NCI-H1436 (cell line): ENCODE data around the gene SLAMF9.
"Not testable (repeated sequence)": the region's sequence is repeated elsewhere in the genome, so short reads cannot be mapped to it uniquely, and the experiment has no call there.

Experiments
- DNase-seq: peaks from one replicate; lab custom pipeline; 2025; lab: John Stamatoyannopoulos, UW

Gene SLAMF9

DNA sequence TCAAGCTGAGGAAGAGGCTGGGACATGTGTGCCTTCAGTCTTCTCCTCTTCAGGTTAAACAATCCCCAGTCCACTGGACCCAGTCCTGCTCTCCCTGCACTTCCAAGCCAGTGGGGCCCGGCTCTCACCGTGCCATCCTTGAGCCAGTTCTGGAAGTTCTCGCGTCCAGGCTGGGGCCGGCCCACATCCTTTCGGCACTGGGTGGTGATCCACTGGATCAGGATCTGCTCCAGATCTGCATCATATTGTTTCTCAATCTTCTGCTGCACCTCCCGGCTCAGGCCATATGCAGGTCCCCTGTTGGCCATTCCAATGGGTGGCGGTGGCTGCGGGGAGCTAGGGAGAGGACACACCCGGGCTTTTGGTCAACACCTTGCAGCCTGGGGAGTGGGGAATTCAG, 33.8 kb downstream of the SLAMF9 start:
- DNase-seq: no peak

- no peak for DNase-seq
Measured at GRCh38 chr1:159919236-159919865, 34.7 kb downstream of the SLAMF9 start.

DNA sequence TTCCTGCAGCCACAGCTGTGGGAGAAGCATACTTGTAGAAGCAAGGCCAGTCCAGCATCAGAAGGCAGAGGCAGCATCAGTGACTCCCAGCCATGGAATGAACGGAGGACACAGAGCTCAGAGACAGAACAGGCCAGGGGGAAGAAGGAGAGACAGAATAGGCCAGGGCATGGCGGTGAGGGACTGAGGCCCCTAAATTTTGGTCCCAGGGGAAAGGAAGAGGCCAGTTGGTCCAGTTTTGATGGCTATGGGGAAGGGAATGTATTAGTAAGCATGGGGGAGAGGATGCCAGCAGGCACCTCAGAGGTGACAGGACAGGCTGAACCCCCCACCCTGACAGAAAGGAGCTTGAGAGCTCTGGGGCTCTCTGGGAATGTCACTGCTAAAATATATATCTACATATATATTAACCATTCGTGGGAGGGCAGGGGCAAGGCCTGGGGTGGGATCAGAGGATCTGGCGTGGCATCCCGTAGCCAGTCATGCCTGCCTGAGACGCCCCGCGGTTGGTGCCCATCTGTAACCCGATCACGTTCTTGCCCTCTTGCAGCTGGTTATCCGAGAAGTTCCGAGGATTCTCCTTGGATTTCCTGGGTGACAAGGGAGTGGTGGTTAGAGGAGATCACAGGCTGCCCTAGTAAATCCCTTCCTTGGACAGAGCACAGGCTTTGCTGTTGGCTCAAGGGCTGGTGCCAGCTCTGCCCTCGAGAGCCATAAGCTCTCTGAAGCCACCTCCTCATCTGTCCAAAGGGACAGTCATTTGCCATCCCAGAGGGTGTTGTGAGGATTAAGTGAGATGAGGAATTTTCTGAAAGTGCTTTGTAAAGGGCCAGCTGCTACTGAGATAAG, 35.5 kb downstream of the SLAMF9 start:
- DNase-seq: no peak

- DNase-seq: no peak
Measured at GRCh38 chr1:159917533-159918351, 36.3 kb downstream of the SLAMF9 start.

DNA sequence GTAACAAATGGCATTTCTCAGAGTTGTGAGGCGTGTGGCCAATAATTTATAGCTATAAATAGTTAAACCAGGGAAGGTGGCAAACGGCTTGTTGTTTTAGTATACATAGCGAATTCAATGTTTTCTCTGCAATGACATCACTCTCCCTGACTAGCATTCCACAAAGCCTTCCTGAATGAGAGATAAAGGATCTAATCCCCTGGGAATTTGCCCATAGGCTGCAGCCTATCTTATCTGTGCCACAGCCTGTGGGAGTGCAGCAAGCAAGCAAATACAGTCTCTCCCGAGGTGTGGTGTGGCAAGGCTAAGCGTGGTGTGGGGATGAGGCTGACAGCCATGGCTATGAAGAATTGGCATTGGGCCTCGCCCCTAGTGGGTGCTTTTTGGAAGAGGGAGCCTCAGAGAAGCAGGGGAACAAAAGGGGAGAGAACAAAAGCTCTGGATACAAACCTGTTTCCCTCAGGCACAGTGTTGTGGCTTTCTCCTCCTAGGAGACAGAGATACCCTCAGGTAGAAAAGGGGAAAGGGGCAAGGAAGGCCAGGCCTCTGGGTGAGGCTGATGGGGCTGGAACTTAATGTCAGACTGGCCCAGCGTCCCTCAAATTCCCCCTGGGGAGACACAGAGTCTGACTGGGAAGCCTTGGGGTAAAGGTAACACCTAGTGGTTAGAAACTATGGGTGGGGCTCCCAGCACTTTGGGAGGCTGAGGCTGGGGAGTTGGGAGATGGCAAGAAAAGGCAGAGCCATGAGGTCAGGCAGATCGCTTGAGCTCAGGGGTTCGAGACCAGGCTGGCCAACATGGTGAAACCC, 37.6 kb downstream of the SLAMF9 start:
- DNase-seq: no peak

DNA sequence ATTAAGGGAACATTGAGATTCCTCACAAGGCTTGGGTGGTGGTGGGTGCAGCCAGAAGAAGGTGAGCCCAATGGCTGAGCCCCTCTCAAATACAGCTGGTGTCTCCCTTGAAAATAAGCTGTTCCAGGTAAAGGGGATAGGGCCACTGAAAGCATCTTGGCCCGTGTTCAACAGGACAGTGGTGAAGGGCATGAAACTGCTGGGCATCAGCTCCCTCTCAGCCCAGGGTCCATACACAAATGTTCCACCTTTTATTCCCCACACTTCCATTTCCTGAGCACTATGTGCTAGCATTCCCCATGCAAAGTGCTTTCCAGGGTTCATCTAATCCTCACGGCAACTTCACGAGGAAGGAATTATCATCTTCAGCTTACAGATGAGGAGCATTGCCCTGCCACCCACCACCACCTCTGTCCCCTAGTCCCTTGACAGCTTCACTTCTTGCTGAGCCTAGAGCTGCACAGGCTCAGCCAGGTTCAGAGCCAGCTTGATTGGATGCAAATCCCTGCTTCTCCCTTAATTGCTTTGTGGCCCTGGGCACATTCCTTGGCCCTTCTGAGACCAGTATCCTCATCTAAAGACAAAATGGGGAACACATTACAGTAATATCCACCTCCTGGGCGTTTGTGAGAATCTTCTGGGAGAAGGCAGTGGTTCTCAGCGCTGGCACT, 38.3 kb downstream of the SLAMF9 start:
- DNase-seq: no peak

DNA sequence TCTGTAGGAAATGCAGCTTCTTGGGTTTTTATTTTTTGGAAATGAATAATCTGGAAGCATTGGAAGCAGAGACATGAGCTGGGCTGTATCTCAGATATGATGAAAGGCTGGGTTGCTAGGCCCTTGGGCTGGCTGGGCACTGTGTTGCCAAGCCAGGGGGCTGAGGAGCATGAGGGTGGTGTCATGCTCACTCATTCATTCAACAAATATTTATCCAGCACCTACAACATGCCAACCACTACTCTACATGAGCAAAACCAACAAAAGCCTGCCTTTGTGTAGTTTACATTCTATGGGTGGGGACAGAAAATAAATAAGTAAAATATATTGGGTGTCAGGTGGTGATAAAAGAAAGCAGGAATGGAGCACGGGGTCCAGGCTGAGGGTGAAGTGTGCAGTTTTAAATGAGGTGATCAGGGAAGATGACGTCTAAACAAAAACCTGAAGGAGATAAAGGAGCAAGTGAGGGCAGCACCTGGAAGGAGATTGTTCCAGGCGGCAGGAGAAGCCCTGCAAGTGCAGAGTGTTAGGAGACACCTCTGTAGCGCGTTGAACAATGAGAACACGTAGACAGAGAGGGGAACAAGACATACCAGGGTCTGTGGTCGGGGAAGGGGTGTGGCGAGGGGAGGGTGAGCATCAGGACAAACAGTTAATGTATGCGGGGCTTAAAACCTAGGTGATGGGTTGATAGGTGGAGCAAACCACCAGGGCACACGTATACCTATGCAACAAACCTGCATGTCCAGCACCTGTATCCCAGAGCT, 39.6 kb downstream of the SLAMF9 start:
- no peak for DNase-seq

GRCh38 chr1:159913451-159914192, 40.4 kb downstream of the SLAMF9 start:
- DNase-seq: no peak

GRCh38 chr1:159911326-159912070, 42.5 kb downstream of the SLAMF9 start:
- no peak for DNase-seq

GRCh38 chr1:159908031-159908940, 45.8 kb downstream of the SLAMF9 start:
- no peak for DNase-seq

GRCh38 chr1:159906960-159907359, 47.1 kb downstream of the SLAMF9 start:
- DNase-seq: no peak

DNA sequence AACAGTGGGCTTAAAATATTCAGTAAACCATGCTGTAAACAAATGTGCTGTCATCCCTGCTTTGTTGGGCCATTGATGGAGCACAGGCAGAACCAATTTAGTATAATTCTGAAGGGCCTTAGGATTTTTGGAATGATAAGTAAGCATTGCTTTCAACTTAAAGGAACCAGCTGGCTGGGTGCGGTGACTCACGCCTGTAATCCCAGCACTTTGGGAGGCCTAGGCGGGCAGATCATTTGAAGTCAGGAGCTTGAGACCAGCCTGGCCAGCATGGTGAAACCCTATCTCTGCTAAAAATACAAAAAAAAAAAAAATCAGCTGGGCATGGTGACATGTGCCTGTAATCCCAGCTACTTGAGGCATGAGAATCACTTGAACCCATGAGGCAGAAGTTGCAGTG, 50.0 kb downstream of the SLAMF9 start:
- not testable (repeated sequence) for DNase-seq

DNA sequence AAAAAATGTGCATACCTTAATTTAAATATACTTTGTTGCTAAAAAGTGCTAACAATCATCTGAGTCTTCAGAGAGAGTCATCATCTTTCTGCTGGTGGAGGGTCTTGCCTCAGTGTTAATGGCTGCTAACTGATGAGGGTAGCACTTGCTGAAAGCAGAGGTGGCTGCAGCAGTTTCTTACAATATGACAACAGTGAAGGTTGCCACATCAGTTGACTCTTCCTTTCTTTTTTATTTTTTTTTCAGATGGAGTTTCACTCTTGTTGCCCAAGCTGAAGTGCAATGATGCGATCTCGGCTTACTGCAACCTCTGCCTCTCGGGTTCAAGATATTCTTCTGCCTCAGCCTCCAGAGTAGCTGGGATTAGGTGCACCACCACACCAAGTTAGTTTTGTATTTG, 51.5 kb downstream of the SLAMF9 start:
- no peak for DNase-seq
